Transverse colon (tissue), 4 donors: Measurements from ENCODE around the gene RASSF10. TPM values are rescaled to one million over a fixed set of nuclear protein-coding genes. Genes with fewer than 3 reads are reported as not detected.
"Not testable (repeated sequence)": the region's sequence is repeated elsewhere in the genome, so short reads cannot be mapped to it uniquely, and the experiment has no call there.

ENCODE experiments used
- DNase-seq: peaks from one replicate; pipeline ENCODE4 v3.0.0-alpha.2; 2019
- H3K27ac ChIP-seq, 4 donors: fragments of 200-600 bp; sonication (generic); 2 replicates each; pipeline ENCODE4 v1.5.1; 2016 to 2018; ENCODE audit warnings: inconsistent platforms in 4 of 4
- H3K27me3 ChIP-seq: fragments of 200-600 bp; sonication (generic); 2 replicates; pipeline ENCODE4 v1.5.1; 2017; ENCODE audit warnings: inconsistent platforms
- H3K36me3 ChIP-seq, 4 donors: fragments of 200-600 bp; sonication (generic); 2 replicates each; pipeline ENCODE4 v1.5.1; 2017 to 2019; ENCODE audit warnings: inconsistent platforms in 4 of 4
- H3K4me1 ChIP-seq, 4 donors: fragments of 200-600 bp; sonication (generic); 2 replicates each; pipeline ENCODE4 v1.5.1; 2017 to 2020; ENCODE audit warnings: inconsistent platforms in 4 of 4
- H3K4me3 ChIP-seq, 4 donors: fragments of 200-600 bp; sonication (generic); 1 replicate in 1 of 4; 2 replicates in 3 of 4; pipeline versions ENCODE4 v1.5.1 to v1.6.1; 2017 to 2019; ENCODE audit warnings: inconsistent platforms in 4 of 4
- H3K9me3 ChIP-seq, 2 donors: fragments of 200-600 bp; sonication (generic); 2 replicates each; pipeline ENCODE4 v1.5.1; 2017 to 2019; ENCODE audit warnings: inconsistent platforms in 2 of 2
- CTCF ChIP-seq, 5 experiments: fragments of 200-600 bp in 3 of 5; fragments of 450-650 bp in 2 of 5; sonication (generic) in 3 of 5; IDR thresholded peaks; 1 replicate in 2 of 5; 2 replicates in 3 of 5; pipeline ENCODE4 v1.5.1; 2016 to 2017; ENCODE audit warnings: antibody characterized with exemption in 5 of 5, inconsistent platforms in 3 of 5, mild to moderate bottlenecking in 2 of 5, moderate library complexity in 1 of 5
- EP300 ChIP-seq: sonication (generic); formaldehyde crosslinking; IDR thresholded peaks from one replicate; pipeline ENCODE4 v1.6.1; 2017; ENCODE audit warnings: antibody characterized with exemption, low read depth
- POLR2A ChIP-seq: fragments of 450-650 bp; IDR thresholded peaks from one replicate; pipeline ENCODE4 v1.6.1; 2016; ENCODE audit warnings: antibody characterized with exemption, mild to moderate bottlenecking, moderate library complexity
- POLR2AphosphoS5 ChIP-seq, 3 donors: sonication (generic); formaldehyde crosslinking; IDR thresholded peaks; one replicate each; pipeline ENCODE4 v1.6.1; 2016; ENCODE audit warnings: antibody characterized with exemption in 3 of 3
- WGBS, 2 donors: methylation state at CpG; one replicate each; pipeline ENCODE4 v1.1.5; 2018; ENCODE audit warnings: low coverage in 1 of 2; 5-methylcytosine and 5-hydroxymethylcytosine counted together
- in situ Hi-C, 4 donors: fragments of 200-750 bp; cut with MboI; loops; one replicate each; pipeline versions ENCODE4 v1.15.0 to v1.15.1; 2017; ENCODE audit warnings: low sequenced_read_pairs in 3 of 4, low pct_ligation_motif_present in 1 of 4, low pct_unique_long_range_greater_than_20kb in 1 of 4
- intact Hi-C: fragments of 100-400 bp; cut with DNase I; formaldehyde crosslinking; loops from one replicate; pipeline ENCODE4 v1.15.1; 2023; ENCODE audit warnings: low total_unique reads
- total RNA-seq, 4 donors: library from RNA; depleted of rRNA; stranded (reverse); fragments of >200 nt; gene quantifications; one replicate each; pipeline ENCODE4 v1.1.0, GENCODE V29; 2016

Gene RASSF10
- total RNA-seq, 4 donors from 2014 or later = 0.48 TPM; not detected in 3

GRCh38 chr11:13043912-13044628, 35.0 kb downstream of the RASSF10 start:
- Histone ChIP-seq H3K27ac (no peak overlapping the region), H3K36me3 (no peaks in the 10 kb centered on the region), H3K4me1 (peaks cover 0 to 31% (median 8%) of the 10 kb centered on the region in 4 donors), H3K27me3 (no peaks in the 10 kb centered on the region), H3K9me3 (no peaks in the 10 kb centered on the region), H3K4me3 (no peak overlapping the region)
- in situ Hi-C loops (no loop called here), intact Hi-C loops (no loop called here)
- WGBS, 2 donors = 36 to 81% methylated on average over 2 to 4 of the region's 4 CpGs
- DNase-seq = no peak
- TF ChIP-seq POLR2A (no peak), CTCF (IDR thresholded peaks at IDR 0.05) (no peak), EP300 (no peak), POLR2AphosphoS5 (IDR thresholded peaks at IDR 0.05) (no peak)

- H3K36me3 ChIP-seq, H3K4me3 ChIP-seq, H3K27ac ChIP-seq, DNase-seq, in situ Hi-C loops, H3K27me3 ChIP-seq, intact Hi-C loops, H3K9me3 ChIP-seq: not testable (repeated sequence)
- 87 to 93% methylated on average over 8 of the region's 8 CpGs for WGBS, 2 donors
- H3K4me1 ChIP-seq = peaks cover 0 to 31% (median 8%) of the 10 kb centered on the region in 4 donors
These were observed 36.0 kb downstream of the RASSF10 start for GRCh38 chr11:13045089-13045488.

- intact Hi-C loops (no loop called here), in situ Hi-C loops (no loop called here)
- Histone ChIP-seq H3K27ac (no peak overlapping the region), H3K4me1 (peaks cover 0 to 28% (median 6%) of the 10 kb centered on the region in 4 donors), H3K36me3 (no peaks in the 10 kb centered on the region), H3K4me3 (no peak overlapping the region), H3K9me3 (no peaks in the 10 kb centered on the region), H3K27me3 (no peaks in the 10 kb centered on the region)
- WGBS, 2 donors = 67 to 79% methylated on average over 1 to 5 of the region's 5 CpGs
- no peak for DNase-seq
- TF ChIP-seq EP300 (no peak), POLR2AphosphoS5 (IDR thresholded peaks at IDR 0.05) (no peak), CTCF (IDR thresholded peaks at IDR 0.05) (no peak), POLR2A (no peak)
These were observed 36.6 kb downstream of the RASSF10 start for GRCh38 chr11:13045734-13046133.

- in situ Hi-C loops (no loop called here), intact Hi-C loops (no loop called here)
- DNase-seq = no peak
- Histone ChIP-seq H3K4me3 (no peak overlapping the region), H3K36me3 (no peaks in the 10 kb centered on the region), H3K9me3 (no peaks in the 10 kb centered on the region), H3K27ac (no peak overlapping the region), H3K27me3 (no peaks in the 10 kb centered on the region), H3K4me1 (peaks cover 0 to 28% (median 4%) of the 10 kb centered on the region in 4 donors)
- TF ChIP-seq POLR2AphosphoS5 (IDR thresholded peaks at IDR 0.05) (no peak), EP300 (no peak), POLR2A (no peak), CTCF (IDR thresholded peaks at IDR 0.05) (no peak)
- WGBS, 2 donors = 75 to 93% methylated on average over 10 of the region's 10 CpGs
These were observed 37.8 kb downstream of the RASSF10 start for GRCh38 chr11:13046637-13047570.
